HUDEP-2 (cell line): ENCODE measurements around the gene NPNT.

Experiments
- DNase-seq, 76 experiments: peaks; one replicate each; lab custom pipeline; 2025; ENCODE audit not compliant: unreplicated experiment in 76 of 76; lab: John Stamatoyannopoulos, UW

NPNT gene

GRCh38 chr4:105966051-105966450, 70.8 kb downstream of the NPNT start:
- DNase-seq, result no peak

- DNase-seq, result no peak
Measured at GRCh38 chr4:105967058-105967658, 71.9 kb downstream of the NPNT start.

- DNase-seq, result no peak
Measured at GRCh38 chr4:105969575-105969974, 74.3 kb downstream of the NPNT start.

GRCh38 chr4:105970371-105970770, 75.1 kb downstream of the NPNT start:
- DNase-seq, result no peak

GRCh38 chr4:105971036-105971435, 75.8 kb downstream of the NPNT start:
- DNase-seq, result no peak

GRCh38 chr4:105972946-105973621, 77.8 kb downstream of the NPNT start:
- no peak for DNase-seq

GRCh38 chr4:105976915-105977314, 81.6 kb downstream of the NPNT start:
- no peak for DNase-seq

GRCh38 chr4:105978684-105979296, 83.5 kb downstream of the NPNT start:
- no peak for DNase-seq

GRCh38 chr4:105979506-105979905, 84.2 kb downstream of the NPNT start:
- DNase-seq, result no peak

GRCh38 chr4:105988671-105989070, 93.4 kb downstream of the NPNT start:
- no peak for DNase-seq

GRCh38 chr4:105989485-105990242, 94.4 kb downstream of the NPNT start:
- DNase-seq, result no peak

GRCh38 chr4:105990933-105991332, 95.7 kb downstream of the NPNT start:
- DNase-seq, result no peak

GRCh38 chr4:105991726-105992125, 96.5 kb downstream of the NPNT start:
- no peak for DNase-seq

GRCh38 chr4:105992641-105993305, 97.5 kb downstream of the NPNT start:
- no peak for DNase-seq

GRCh38 chr4:105994061-105994460, 98.8 kb downstream of the NPNT start:
- DNase-seq, result no peak

- DNase-seq, result no peak
Measured at GRCh38 chr4:105994841-105995501, 99.7 kb downstream of the NPNT start.

- no peak for DNase-seq
Measured at GRCh38 chr4:105996845-105997244, 101.6 kb downstream of the NPNT start.

GRCh38 chr4:105998171-105999063, 103.1 kb downstream of the NPNT start:
- no peak for DNase-seq

GRCh38 chr4:106002994-106003393, 107.7 kb downstream of the NPNT start:
- DNase-seq, result no peak
